Endothelial cell of umbilical vein (primary cell): ENCODE data around the gene THUMPD2. TPM values are rescaled to one million over a fixed set of nuclear protein-coding genes. Genes with fewer than 3 reads are reported as not detected.

Experiments
- BruUV-seq: library from RNA; stranded (reverse); fragments of 400-500 nt; replicated peaks from 2 replicates; lab custom pipeline; 2021; lab: Mats Ljungman, UMichigan
- CTCF ChIA-PET: fragments of 300-600, 350-600 bp; sonication (Branson Sonifier 250); formaldehyde crosslinking; loops from one replicate; lab custom pipeline; 2021; ENCODE audit warnings: antibody characterized with exemption, inconsistent platforms; lab: Charles Lee
- POLR2A ChIA-PET: fragments of 300-600, 350-600 bp; sonication (Branson Sonifier 250); formaldehyde crosslinking; loops from one replicate; lab custom pipeline; 2021; ENCODE audit warnings: antibody characterized with exemption, inconsistent platforms; lab: Charles Lee
- DNase-seq: peaks from one replicate; pipeline ENCODE4 v3.0.0-alpha.2; 2011; ENCODE audit warnings: low read depth, low spot score
- FAIRE-seq: peaks from 2 replicates; lab custom pipeline; 2011; peaks lifted over from hg19 to GRCh38; lab: Jason Lieb, UNC
- H2AFZ ChIP-seq: 2 replicates; pipeline ENCODE4 v1.6.0; 2012; ENCODE audit warnings: low read depth, low read length, control low read depth, inconsistent platforms
- H3K27ac ChIP-seq: 2 replicates; pipeline ENCODE4 v1.5.1; 2011; ENCODE audit warnings: low read depth, mild to moderate bottlenecking, control low read depth, low read length, moderate library complexity; ENCODE audit not compliant: insufficient read depth
- H3K27me3 ChIP-seq, 2 experiments: 2 replicates each; pipeline versions ENCODE4 v1.6.0 to v1.6.1; 2011; ENCODE audit warnings: low read length in 2 of 2, mixed read lengths in 1 of 2; ENCODE audit not compliant: control insufficient read depth in 2 of 2, insufficient read depth in 2 of 2
- H3K36me3 ChIP-seq, 2 experiments: 2 replicates in 1 of 2; 3 replicates in 1 of 2; pipeline ENCODE4 v1.5.1; 2011; ENCODE audit warnings: low read length in 2 of 2, mild to moderate bottlenecking in 1 of 2, moderate library complexity in 1 of 2; ENCODE audit not compliant: control insufficient read depth in 2 of 2, insufficient read depth in 2 of 2; ENCODE audit errors: extremely low read depth in 1 of 2
- H3K4me1 ChIP-seq: 3 replicates; pipeline ENCODE4 v1.5.1; 2011; ENCODE audit warnings: mild to moderate bottlenecking, low read length; ENCODE audit not compliant: control insufficient read depth, insufficient read depth; ENCODE audit errors: extremely low read depth
- H3K4me2 ChIP-seq: 2 replicates; pipeline ENCODE4 v1.6.1; 2011; ENCODE audit warnings: low read length, control low read depth, mixed read lengths; ENCODE audit not compliant: insufficient read depth
- H3K4me3 ChIP-seq, 3 experiments: fragments of 200-600 bp in 1 of 3; sonication (generic), shearing (Covaris generic) in 1 of 3; replicated peaks in 1 of 3; 2 replicates each; pipeline ENCODE4 v1.5.1; 2011 to 2016; ENCODE audit warnings: control low read depth in 3 of 3, low read length in 3 of 3, mild to moderate bottlenecking in 2 of 3, inconsistent platforms in 1 of 3, low read depth in 1 of 3, moderate library complexity in 1 of 3; ENCODE audit not compliant: insufficient read depth in 1 of 3
- H3K79me2 ChIP-seq: 2 replicates; pipeline ENCODE4 v1.6.0; 2012; ENCODE audit warnings: low read length, inconsistent platforms; ENCODE audit not compliant: control insufficient read depth, insufficient read depth
- H3K9ac ChIP-seq: replicated peaks from 2 replicates; pipeline ENCODE3; 2011; ENCODE audit warnings: low read length, control low read depth; ENCODE audit not compliant: insufficient read depth; ENCODE audit errors: extremely low read depth
- H3K9me1 ChIP-seq: replicated peaks from 3 replicates; pipeline ENCODE4 v1.6.0; 2011; ENCODE audit warnings: mild to moderate bottlenecking, low read length; ENCODE audit not compliant: control insufficient read depth, insufficient read depth; ENCODE audit errors: extremely low read depth
- H3K9me3 ChIP-seq: replicated peaks from 2 replicates; pipeline ENCODE4 v1.5.1; 2012; ENCODE audit warnings: low read length, inconsistent platforms; ENCODE audit not compliant: control insufficient read depth, insufficient read depth
- H4K20me1 ChIP-seq: replicated peaks from 2 replicates; pipeline ENCODE3; 2011; ENCODE audit warnings: mild to moderate bottlenecking, low read length; ENCODE audit not compliant: control insufficient read depth, insufficient read depth; ENCODE audit errors: extremely low read depth
- CTCF ChIP-seq, 2 donors: IDR thresholded peaks; 1 replicate in 1 of 2; 2 replicates in 1 of 2; pipeline ENCODE4 v1.5.1; 2011; ENCODE audit warnings: low read length in 2 of 2, mild to moderate bottlenecking in 2 of 2, moderate library complexity in 2 of 2, control low read depth in 1 of 2, inconsistent platforms in 1 of 2, low read depth in 1 of 2; ENCODE audit not compliant: insufficient read depth in 1 of 2; ENCODE audit errors: extremely low read depth in 1 of 2
- GATA2 ChIP-seq: IDR thresholded peaks from 2 replicates; pipeline ENCODE4 v1.7.0; 2011; ENCODE audit warnings: low read depth, mild to moderate bottlenecking, moderate library complexity, mixed read lengths, low read length; ENCODE audit not compliant: insufficient read length, insufficient read depth
- JUN ChIP-seq: IDR thresholded peaks from 2 replicates; pipeline ENCODE4 v1.6.1; 2011; ENCODE audit warnings: borderline replicate concordance, low read depth; ENCODE audit not compliant: insufficient read length, insufficient read depth
- POLR2A ChIP-seq: IDR thresholded peaks from 2 replicates; pipeline ENCODE4 v1.6.1; 2012; ENCODE audit warnings: low read depth, mild to moderate bottlenecking, control low read depth, low read length
- POLR2AphosphoS5 ChIP-seq: IDR thresholded peaks from 2 replicates; pipeline ENCODE4 v1.6.1; 2012; ENCODE audit warnings: low read depth, mild to moderate bottlenecking, control low read depth, low read length, moderate library complexity; ENCODE audit not compliant: insufficient read depth
- dilution Hi-C: fragments of 300-500 bp; cut with MboI; formaldehyde crosslinking; loops from one replicate; pipeline ENCODE4 v1.15.0; 2019; ENCODE audit warnings: low sequenced_read_pairs; ENCODE audit not compliant: extremely low pct_ligation_motif_present
- intact Hi-C: fragments of 100-400 bp; cut with micrococcal nuclease; formaldehyde crosslinking; loops from one replicate; pipeline ENCODE4 v1.10.0; 2022
- polyA plus RNA-seq, 4 experiments: library from polyadenylated mRNA; depleted of rRNA in 3 of 4; stranded (reverse) in 3 of 4; unstranded in 1 of 4; fragments of >200 nt; gene quantifications; 2 replicates each; pipeline versions ENCODE4 v1.2.1 to v1.2.3, GENCODE V29; 2011 to 2012; ENCODE audit warnings: missing spikeins in 1 of 4
- total RNA-seq: library from RNA; stranded (reverse); gene quantifications from 2 replicates; pipeline ENCODE4 v1.2.3, GENCODE V29; 2021

THUMPD2 gene
- total and polyA plus RNA-seq, 2 donors (not counting 3 experiments of a cell fraction or from before 2014, with no cell fraction given), result 4.3 to 8.2 TPM

DNA sequence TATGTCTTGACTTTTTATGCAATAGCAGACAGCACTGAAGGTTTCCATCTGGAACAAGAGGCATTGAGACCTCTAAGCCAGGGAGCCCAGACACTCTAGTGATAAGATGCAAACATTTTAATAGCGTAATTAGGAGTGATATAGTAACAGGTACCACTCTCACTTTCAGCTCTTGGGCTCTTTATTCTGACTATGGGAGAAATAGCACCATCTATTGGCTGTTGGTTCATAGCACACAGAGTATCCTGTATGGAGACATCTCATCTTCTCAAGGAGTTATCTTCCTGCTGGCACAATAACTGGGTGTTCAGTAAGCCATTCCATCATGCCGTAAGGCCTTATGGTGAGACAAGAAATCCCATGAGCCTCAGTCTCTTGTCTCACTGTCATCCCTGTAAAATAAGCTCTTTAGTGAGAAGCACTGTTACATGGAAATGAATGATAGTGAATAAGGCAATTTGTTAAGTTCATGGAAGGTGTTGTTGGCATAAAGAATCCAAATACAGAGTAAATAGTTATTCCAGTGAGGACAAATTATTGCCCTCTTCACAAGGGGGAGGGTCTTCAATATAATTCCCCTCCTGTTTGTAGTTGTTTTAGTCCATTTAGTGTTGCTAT is 48.3 kb downstream of the THUMPD2 start:
- H3K36me3 ChIP-seq, result peaks cover 2 to 4% of the 10 kb centered on the region in 2 experiments
- ChIA-PET POLR2A (interaction anchor here (0.6 kb wide), 1 partner anchor 19 kb away, joined by 3 read pairs; no protein-coding TSS in a partner anchor), CTCF (interaction anchor here (0.6 to 5.7 kb wide), 43 partner anchors 7 to 824 kb away, joined by 3 to 129 read pairs (median 5); no protein-coding TSS in a partner anchor)
- H3K4me3 ChIP-seq, result no peak overlapping the region
- H3K79me2 ChIP-seq, result no peaks in the 10 kb centered on the region
- H3K27ac ChIP-seq, result no peak overlapping the region
- intact Hi-C loops, result loop anchor here (1.0 to 10.0 kb wide), 7 partner anchors 33 to 783 kb away; no protein-coding TSS in a partner anchor
- H3K9ac ChIP-seq, result no peak overlapping the region
- peaks cover 6% of the 10 kb centered on the region for H3K4me1 ChIP-seq
- no peak overlapping the region for H2AFZ ChIP-seq
- H3K9me3 ChIP-seq, result no peaks in the 10 kb centered on the region
- H3K4me2 ChIP-seq, result no peak overlapping the region
- no peaks in the 10 kb centered on the region for H3K9me1 ChIP-seq
- FAIRE-seq (peak; percentile 53), DNase-seq (peak; percentile 50)
- dilution Hi-C loops, result no loop called here
- H4K20me1 ChIP-seq, result no peaks in the 10 kb centered on the region
- BruUV-seq, result no TSS peak
- no peaks in the 10 kb centered on the region for H3K27me3 ChIP-seq
- TF ChIP-seq POLR2AphosphoS5 (no peak), JUN (no peak), POLR2A (no peak), GATA2 (no peak), CTCF (IDR thresholded peaks at IDR 0.05; ENCODE audit: extremely low read depth in 1 of 2, insufficient read depth in 1 of 2, low read depth in 1 of 2, low read length in 2 of 2) (peak; percentile 40 to 56)
